WI38 (cell line): ENCODE measurements around the gene ATXN7.

Experiments used
- H3K4me3 ChIP-seq: 2 replicates; pipeline ENCODE4 v1.5.1; 2011; ENCODE audit warnings: low read depth, mild to moderate bottlenecking, control low read depth, low read length
- CTCF ChIP-seq: IDR thresholded peaks from 2 replicates; pipeline ENCODE4 v1.5.1; 2012; ENCODE audit warnings: low read depth, mild to moderate bottlenecking, control low read depth, low read length

ATXN7 gene

GRCh38 chr3:63864008-63864964 lies 619 bp downstream of the ATXN7 start:
- peak overlapping the region; percentile 83 for H3K4me3 ChIP-seq
- no peak for TF ChIP-seq CTCF

- peak overlapping the region; percentile 83 for H3K4me3 ChIP-seq
- no peak for TF ChIP-seq CTCF
Observed at GRCh38 chr3:63864965-63865327, 1.3 kb downstream of the ATXN7 start.

- H3K4me3 ChIP-seq, result no peak overlapping the region
- TF ChIP-seq CTCF, result no peak
Observed at GRCh38 chr3:63867225-63867624, 3.6 kb downstream of the ATXN7 start.

- TF ChIP-seq CTCF, result no peak
- no peak overlapping the region for H3K4me3 ChIP-seq
Observed at GRCh38 chr3:63869940-63870614, 6.4 kb downstream of the ATXN7 start.

GRCh38 chr3:63870615-63871005 lies 6.9 kb downstream of the ATXN7 start:
- TF ChIP-seq CTCF, result no peak
- no peak overlapping the region for H3K4me3 ChIP-seq

- no peak for TF ChIP-seq CTCF
Observed at GRCh38 chr3:63872135-63872924, 8.7 kb downstream of the ATXN7 start.

More at GRCh38 chr3:63872135-63872924, 8.7 kb downstream of the ATXN7 start:
- H3K4me3 ChIP-seq, result no peak overlapping the region
